IMR-90 (cell line): ENCODE measurements around the gene TRPM3. TPM values are rescaled to one million over a fixed set of nuclear protein-coding genes. Genes with fewer than 3 reads are reported as not detected.

Source experiments
- ATAC-seq: fragments of 200-7000 bp; cut with Tn5 transposase; 2 replicates; pipeline ENCODE4 v1.9.1; 2020; ENCODE audit warnings: low read depth, mild to moderate bottlenecking, moderate library complexity
- BruUV-seq: library from RNA; stranded (reverse); fragments of 400-500 nt; replicated peaks from 2 replicates; lab custom pipeline; 2021; lab: Mats Ljungman, UMichigan
- CTCF ChIA-PET: fragments of 300-600 bp; formaldehyde crosslinking; extraction: SDS; loops from one replicate; lab custom pipeline; 2021; ENCODE audit warnings: antibody characterized with exemption; lab: Yijun Ruan, JAX
- POLR2A ChIA-PET: fragments of 300-600 bp; sonication (Branson Sonifier 250); formaldehyde crosslinking; loops from one replicate; lab custom pipeline; 2022; ENCODE audit warnings: antibody characterized with exemption; ENCODE audit not compliant: unreplicated experiment; lab: Charles Lee
- DNase-seq: peaks from one replicate; pipeline ENCODE4 v3.0.0; 2013
- H2AFZ ChIP-seq: replicated peaks from 2 replicates; pipeline ENCODE3; 2013; ENCODE audit warnings: low read length, mild to moderate bottlenecking; ENCODE audit not compliant: poor library complexity
- H2AK5ac ChIP-seq: 2 replicates; pipeline ENCODE4 v1.6.1; 2013; ENCODE audit warnings: low read depth, low read length, inconsistent platforms
- H2AK9ac ChIP-seq: replicated peaks from 2 replicates; pipeline ENCODE3; 2013; ENCODE audit warnings: mild to moderate bottlenecking, low read depth, low read length, moderate library complexity; ENCODE audit not compliant: poor library complexity
- H2BK120ac ChIP-seq: 2 replicates; pipeline ENCODE4 v1.6.1; 2013; ENCODE audit warnings: low read depth, low read length, inconsistent platforms
- H2BK15ac ChIP-seq: 3 replicates; pipeline ENCODE4 v1.6.1; 2013; ENCODE audit warnings: low read depth, low read length, inconsistent platforms
- H2BK20ac ChIP-seq: 2 replicates; pipeline ENCODE4 v1.6.1; 2013; ENCODE audit warnings: low read depth, mild to moderate bottlenecking, inconsistent platforms, low read length, moderate library complexity
- H2BK5ac ChIP-seq: 2 replicates; pipeline ENCODE4 v1.6.1; 2013; ENCODE audit warnings: mild to moderate bottlenecking, low read depth, low read length, inconsistent platforms; ENCODE audit not compliant: poor library complexity, severe bottlenecking
- H3K14ac ChIP-seq: replicated peaks from 2 replicates; pipeline ENCODE4 v1.6.1; 2013; ENCODE audit warnings: low read depth, low read length, inconsistent platforms
- H3K18ac ChIP-seq: 2 replicates; pipeline ENCODE4 v1.6.1; 2013; ENCODE audit warnings: low read depth, low read length, control low read depth
- H3K23ac ChIP-seq: 2 replicates; pipeline ENCODE4 v1.6.1; 2013; ENCODE audit warnings: low read depth, low read length, inconsistent platforms
- H3K27ac ChIP-seq: 2 replicates; pipeline ENCODE4 v1.5.1; 2013; ENCODE audit warnings: mild to moderate bottlenecking, control low read depth, low read length; ENCODE audit not compliant: insufficient read depth
- H3K27me3 ChIP-seq: 2 replicates; pipeline ENCODE4 v1.6.1; 2013; ENCODE audit warnings: low read length; ENCODE audit not compliant: control insufficient read depth, insufficient read depth
- H3K36me3 ChIP-seq: 2 replicates; pipeline ENCODE4 v1.6.1; 2013; ENCODE audit warnings: low read length, mixed read lengths; ENCODE audit not compliant: control insufficient read depth, insufficient read depth
- H3K4ac ChIP-seq: 2 replicates; pipeline ENCODE4 v1.6.1; 2013; ENCODE audit warnings: low read depth, low read length, inconsistent platforms
- H3K4me1 ChIP-seq: 2 replicates; pipeline ENCODE4 v1.6.1; 2013; ENCODE audit warnings: low read length, mixed read lengths; ENCODE audit not compliant: control insufficient read depth, insufficient read depth
- H3K4me2 ChIP-seq: 2 replicates; pipeline ENCODE4 v1.6.1; 2013; ENCODE audit warnings: low read depth, mild to moderate bottlenecking, control low read depth, low read length, moderate library complexity
- H3K4me3 ChIP-seq: 2 replicates; pipeline ENCODE4 v1.5.1; 2013; ENCODE audit warnings: low read depth, mild to moderate bottlenecking, control low read depth, low read length, moderate library complexity; ENCODE audit not compliant: insufficient read depth
- H3K56ac ChIP-seq: 2 replicates; pipeline ENCODE4 v1.6.1; 2013; ENCODE audit warnings: low read length, inconsistent platforms; ENCODE audit not compliant: insufficient read depth; ENCODE audit errors: extremely low read depth
- H3K79me1 ChIP-seq, 2 experiments: 2 replicates each; pipeline ENCODE4 v1.6.1; 2013; ENCODE audit warnings: low read length in 2 of 2, inconsistent platforms in 1 of 2, low read depth in 1 of 2
- H3K9ac ChIP-seq: 2 replicates; pipeline ENCODE4 v1.6.1; 2013; ENCODE audit warnings: low read depth, low read length, control low read depth
- H3K9me1 ChIP-seq: 2 replicates; pipeline ENCODE4 v1.6.1; 2013; ENCODE audit warnings: low read length, inconsistent platforms; ENCODE audit not compliant: insufficient read depth
- H3K9me3 ChIP-seq: 2 replicates; pipeline ENCODE4 v1.6.1; 2013; ENCODE audit warnings: low read length; ENCODE audit not compliant: control insufficient read depth, insufficient read depth
- H4K20me1 ChIP-seq: 2 replicates; pipeline ENCODE4 v1.6.1; 2013; ENCODE audit warnings: low read length, inconsistent platforms; ENCODE audit not compliant: insufficient read depth
- H4K5ac ChIP-seq: 2 replicates; pipeline ENCODE4 v1.6.1; 2013; ENCODE audit warnings: mild to moderate bottlenecking, low read depth, low read length, control low read depth
- H4K8ac ChIP-seq, 2 experiments: 2 replicates each; pipeline ENCODE4 v1.6.1; 2013; ENCODE audit warnings: low read depth in 2 of 2, low read length in 2 of 2, control low read depth in 1 of 2, inconsistent platforms in 1 of 2
- H4K91ac ChIP-seq: 2 replicates; pipeline ENCODE4 v1.6.1; 2013; ENCODE audit warnings: low read depth, low read length, inconsistent platforms; ENCODE audit not compliant: insufficient read depth
- BHLHE40 ChIP-seq: fragments of 150-350 bp; IDR thresholded peaks from 2 replicates; pipeline ENCODE4 v1.6.1; 2016; ENCODE audit warnings: mild to moderate bottlenecking, low read depth, low read length
- CEBPB ChIP-seq: IDR thresholded peaks from 2 replicates; pipeline ENCODE4 v1.6.1; 2012; ENCODE audit warnings: low read depth, low read length, improper control_type of control experiment
- CHD1 ChIP-seq: IDR thresholded peaks from 2 replicates; pipeline ENCODE4 v1.6.1; 2012; ENCODE audit warnings: low read depth, low read length, improper control_type of control experiment
- FOS ChIP-seq: fragments of 150-350 bp; IDR thresholded peaks from 2 replicates; pipeline ENCODE4 v1.6.1; 2016; ENCODE audit warnings: low read depth, low read length
- MAFK ChIP-seq: IDR thresholded peaks from 2 replicates; pipeline ENCODE4 v1.6.1; 2012; ENCODE audit warnings: low read depth, low read length, improper control_type of control experiment
- MAZ ChIP-seq: IDR thresholded peaks from 2 replicates; pipeline ENCODE4 v1.6.1; 2012; ENCODE audit warnings: low read depth, mild to moderate bottlenecking, low read length, improper control_type of control experiment, moderate library complexity, borderline replicate concordance
- MXI1 ChIP-seq: IDR thresholded peaks from 2 replicates; pipeline ENCODE4 v1.6.1; 2012; ENCODE audit warnings: low read depth, mild to moderate bottlenecking, low read length, moderate library complexity, borderline replicate concordance
- NFE2L2 ChIP-seq: fragments of 150-350 bp; IDR thresholded peaks from 2 replicates; pipeline ENCODE4 v1.6.1; 2016; ENCODE audit warnings: low read depth, mild to moderate bottlenecking, low read length
- POLR2A ChIP-seq: IDR thresholded peaks from 2 replicates; pipeline ENCODE4 v1.6.1; 2012; ENCODE audit warnings: mild to moderate bottlenecking, low read depth, low read length
- RAD21 ChIP-seq: IDR thresholded peaks from 2 replicates; pipeline ENCODE4 v1.6.1; 2012; ENCODE audit warnings: low read length, improper control_type of control experiment
- RCOR1 ChIP-seq: IDR thresholded peaks from 2 replicates; pipeline ENCODE4 v1.6.1; 2012; ENCODE audit warnings: mild to moderate bottlenecking, low read length, improper control_type of control experiment; ENCODE audit not compliant: insufficient replicate concordance
- RFX5 ChIP-seq: IDR thresholded peaks from 2 replicates; pipeline ENCODE4 v1.8.0; 2012; ENCODE audit warnings: low read depth, mild to moderate bottlenecking, low read length, moderate library complexity
- WGBS, 2 experiments: methylation state at CpG; one replicate each; pipeline versions ENCODE4 v1.1.5 to v1.1.7; 2013; ENCODE audit warnings: missing lambda C conversion rate in 2 of 2; ENCODE audit not compliant: insufficient read length in 1 of 2; ENCODE audit errors: extremely low coverage in 2 of 2; 5-methylcytosine and 5-hydroxymethylcytosine counted together
- dilution Hi-C: fragments of 300-500 bp; cut with HindIII; formaldehyde crosslinking; loops from one replicate; pipeline ENCODE4 v1.14.3; 2018; ENCODE audit warnings: low sequenced_read_pairs; ENCODE audit not compliant: unreplicated experiment
- in situ Hi-C: fragments of 300-500 bp; cut with MboI; formaldehyde crosslinking; loops from 3 replicates; pipeline ENCODE4 v1.14.3; 2019; ENCODE audit warnings: low sequenced_read_pairs, inconsistent platforms, mixed read lengths
- intact Hi-C: fragments of 100-400 bp; cut with micrococcal nuclease; formaldehyde crosslinking; loops from 2 replicates; pipeline ENCODE4 v1.10.0; 2022
- polyA plus RNA-seq, 3 experiments: library from polyadenylated mRNA; depleted of rRNA; stranded (reverse); fragments of >200 nt; gene quantifications; 2 replicates each; pipeline ENCODE4 v1.2.3, GENCODE V29; 2012; ENCODE audit warnings: low replicate concordance in 1 of 3
- total RNA-seq: library from RNA; depleted of rRNA; stranded (reverse); fragments of >200 nt; gene quantifications from 2 replicates; pipeline ENCODE4 v1.2.3, GENCODE V29; 2012
- TF ChIP-seq, protein P1 (sequence below): fragments of 150-350 bp; IDR thresholded peaks from 2 replicates; pipeline ENCODE4 v1.6.1; 2017; ENCODE audit warnings: mild to moderate bottlenecking, antibody characterized with exemption, low read length, low read depth
- TF ChIP-seq, protein P2 (sequence below): fragments of 150-350 bp; IDR thresholded peaks from 2 replicates; pipeline ENCODE4 v1.6.1; 2016; ENCODE audit warnings: low read depth, mild to moderate bottlenecking, low read length, moderate library complexity, borderline replicate concordance

The TRPM3 gene
- total and polyA plus RNA-seq, 2 of the 4 experiments (the other 2 are of a cell fraction): not detected

DNA sequence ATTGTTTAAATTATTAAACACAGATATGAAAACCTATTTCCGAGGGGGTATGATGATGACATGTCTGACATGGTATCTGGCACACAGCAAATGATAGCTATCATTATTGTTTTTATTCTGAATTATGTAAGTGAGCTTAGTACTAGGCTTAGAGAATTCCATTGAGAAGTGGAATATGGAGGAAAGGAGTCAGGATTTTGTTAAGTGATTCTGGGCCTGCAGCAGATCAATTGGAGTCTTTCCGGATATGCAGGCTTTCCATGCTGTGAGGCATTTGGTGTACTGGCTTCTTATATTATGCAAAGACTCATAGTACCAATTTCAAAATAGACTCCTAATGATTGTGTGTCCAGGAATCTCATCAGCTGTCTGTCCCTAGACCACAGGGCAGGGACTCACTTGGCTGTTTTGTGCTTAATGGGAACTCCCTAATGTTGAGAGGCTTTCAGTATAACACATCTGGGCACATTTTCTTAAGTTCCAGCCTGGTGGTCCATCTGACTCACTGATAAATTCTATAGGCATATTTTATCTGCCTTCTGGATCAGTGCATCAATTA is 527.0 kb downstream of the TRPM3 start:
- no peaks in the 10 kb centered on the region for H4K20me1 ChIP-seq
- in situ Hi-C loops: no loop called here
- H2BK15ac ChIP-seq: 0 out of 3 replicates have a peak overlapping the region, but pooled peaks have one; percentile 6
- peak overlapping the region; percentile 48; the same call in 1 of the 2 replicates for H2BK20ac ChIP-seq
- no CpG with 5 or more reads among the region's 2 CpGs for WGBS, 2 experiments
- H2BK120ac ChIP-seq: peak overlapping the region; percentile 41
- ChIA-PET POLR2A (interaction anchor here (0.5 to 0.6 kb wide), 3 partner anchors 175 to 188 kb away, joined by 3 to 7 read pairs (median 6); no protein-coding TSS in a partner anchor), CTCF (no interaction called here)
- peaks cover 10% of the 10 kb centered on the region for H3K4me1 ChIP-seq
- no peaks in the 10 kb centered on the region for H3K27me3 ChIP-seq
- H3K23ac ChIP-seq: no peak overlapping the region
- 0 out of 2 replicates have a peak overlapping the region, but pooled peaks have one; percentile 22 for H3K14ac ChIP-seq
- no peaks in the 10 kb centered on the region for H3K36me3 ChIP-seq
- H2BK5ac ChIP-seq: no peak overlapping the region
- no peak overlapping the region for H3K4me2 ChIP-seq
- no peaks in the 10 kb centered on the region; a peak in 1 of 4 replicates for H3K79me1 ChIP-seq
- dilution Hi-C loops: no loop called here
- no TSS peak for BruUV-seq
- no peak overlapping the region for H2AK5ac ChIP-seq
- no peak overlapping the region for H3K56ac ChIP-seq
- TF ChIP-seq NFE2L2 (no peak), CHD1 (no peak), CEBPB (no peak), FOS (no peak), BHLHE40 (no peak), MXI1 (no peak), MAFK (no peak), RAD21 (no peak), MAZ (no peak), RCOR1 (no peak), POLR2A (no peak), RFX5 (no peak)
- TF ChIP-seq, protein P1, sequence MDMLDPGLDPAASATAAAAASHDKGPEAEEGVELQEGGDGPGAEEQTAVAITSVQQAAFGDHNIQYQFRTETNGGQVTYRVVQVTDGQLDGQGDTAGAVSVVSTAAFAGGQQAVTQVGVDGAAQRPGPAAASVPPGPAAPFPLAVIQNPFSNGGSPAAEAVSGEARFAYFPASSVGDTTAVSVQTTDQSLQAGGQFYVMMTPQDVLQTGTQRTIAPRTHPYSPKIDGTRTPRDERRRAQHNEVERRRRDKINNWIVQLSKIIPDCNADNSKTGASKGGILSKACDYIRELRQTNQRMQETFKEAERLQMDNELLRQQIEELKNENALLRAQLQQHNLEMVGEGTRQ: no peak
- TF ChIP-seq, protein P2, sequence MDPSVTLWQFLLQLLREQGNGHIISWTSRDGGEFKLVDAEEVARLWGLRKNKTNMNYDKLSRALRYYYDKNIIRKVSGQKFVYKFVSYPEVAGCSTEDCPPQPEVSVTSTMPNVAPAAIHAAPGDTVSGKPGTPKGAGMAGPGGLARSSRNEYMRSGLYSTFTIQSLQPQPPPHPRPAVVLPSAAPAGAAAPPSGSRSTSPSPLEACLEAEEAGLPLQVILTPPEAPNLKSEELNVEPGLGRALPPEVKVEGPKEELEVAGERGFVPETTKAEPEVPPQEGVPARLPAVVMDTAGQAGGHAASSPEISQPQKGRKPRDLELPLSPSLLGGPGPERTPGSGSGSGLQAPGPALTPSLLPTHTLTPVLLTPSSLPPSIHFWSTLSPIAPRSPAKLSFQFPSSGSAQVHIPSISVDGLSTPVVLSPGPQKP: no peak
- DNase-seq: no peak
- ATAC-seq: no peak
- no peaks in the 10 kb centered on the region for H3K9me3 ChIP-seq
- H3K4ac ChIP-seq: peak overlapping the region; percentile 5; the same call in 1 of the 2 replicates
- intact Hi-C loops: no loop called here
- no peak overlapping the region for H3K9ac ChIP-seq
- H3K27ac ChIP-seq: no peak overlapping the region
- H3K18ac ChIP-seq: peak overlapping the region; percentile 33; the same call in 1 of the 2 replicates
- no peak overlapping the region for H2AFZ ChIP-seq
- no peak overlapping the region for H4K8ac ChIP-seq
- H4K91ac ChIP-seq: no peak overlapping the region
- peaks cover 3% of the 10 kb centered on the region for H3K9me1 ChIP-seq
- no peak overlapping the region for H4K5ac ChIP-seq
- no peak overlapping the region for H2AK9ac ChIP-seq
- H3K4me3 ChIP-seq: no peak overlapping the region
